HepG2 (cell line): ENCODE results near the gene GRM8. TPM values are rescaled to one million over a fixed set of nuclear protein-coding genes. Genes with fewer than 3 reads are reported as not detected.

Source experiments
- ATAC-seq: fragments of 200-7000 bp; cut with Tn5 transposase; 3 replicates; pipeline ENCODE4 v1.9.1; 2020; ENCODE audit warnings: mild to moderate bottlenecking, moderate library complexity
- BruUV-seq: library from RNA; stranded (reverse); fragments of 400-500 nt; replicated peaks from 2 replicates; lab custom pipeline; 2021; lab: Mats Ljungman, UMichigan
- CTCF ChIA-PET: fragments of 300-600 bp; formaldehyde crosslinking; extraction: SDS; loops from one replicate; lab custom pipeline; 2021; ENCODE audit warnings: low total read pairs, inconsistent platforms, low intra/inter-chr PET ratio; lab: Yijun Ruan, JAX
- POLR2A ChIA-PET: fragments of 350-600 bp; sonication (Branson Sonifier 250); formaldehyde crosslinking; loops from one replicate; lab custom pipeline; 2020; ENCODE audit warnings: antibody characterized with exemption, inconsistent platforms; lab: Yijun Ruan, JAX
- DNase-seq: peaks from one replicate; pipeline ENCODE4 v3.0.0-alpha.2; 2015; ENCODE audit warnings: low spot score
- FAIRE-seq: peaks from 3 replicates; lab custom pipeline; 2011; peaks lifted over from hg19 to GRCh38; lab: Jason Lieb, UNC
- H2AFZ ChIP-seq: one replicate; pipeline ENCODE4 v1.6.1; 2011; ENCODE audit warnings: low read length, inconsistent platforms
- H3K27ac ChIP-seq: fragments of 300-600 bp; 3 replicates; pipeline ENCODE4 v1.8.0; 2011; ENCODE audit warnings: mixed run types, mild to moderate bottlenecking, mixed read lengths, low read length, inconsistent platforms; ENCODE audit not compliant: insufficient read depth; ENCODE audit errors: extremely low read length
- H3K27me3 ChIP-seq, 2 experiments: fragments of 200-600 bp in 1 of 2; 2 replicates in 1 of 2; 3 replicates in 1 of 2; pipeline versions ENCODE4 v1.6.0 to v1.8.0; 2011; ENCODE audit warnings: low read length in 2 of 2, mild to moderate bottlenecking in 2 of 2, moderate library complexity in 2 of 2, inconsistent platforms in 1 of 2; ENCODE audit not compliant: insufficient read depth in 2 of 2, control insufficient read depth in 1 of 2
- H3K36me3 ChIP-seq, 2 experiments: fragments of 200-600 bp in 1 of 2; replicated peaks in 1 of 2; 2 replicates in 1 of 2; 3 replicates in 1 of 2; pipeline versions ENCODE4 v1.5.1 to v1.8.0; 2011; ENCODE audit warnings: low read length in 2 of 2, inconsistent platforms in 1 of 2; ENCODE audit not compliant: insufficient read depth in 2 of 2, control insufficient read depth in 1 of 2
- H3K4me1 ChIP-seq: 2 replicates; pipeline ENCODE4 v1.5.1; 2012; ENCODE audit warnings: low read length, inconsistent platforms; ENCODE audit not compliant: insufficient read depth
- H3K4me2 ChIP-seq: 2 replicates; pipeline ENCODE4 v1.6.0; 2011; ENCODE audit warnings: low read depth, low read length, inconsistent platforms
- H3K4me3 ChIP-seq, 3 experiments: fragments of 200-600 bp in 1 of 3; sonication (generic), shearing (Covaris generic) in 1 of 3; replicated peaks in 1 of 3; 2 replicates each; pipeline ENCODE4 v1.5.1; 2011 to 2016; ENCODE audit warnings: low read length in 3 of 3, inconsistent platforms in 2 of 3, low read depth in 2 of 3, mild to moderate bottlenecking in 2 of 3, control low read depth in 1 of 3, mixed read lengths in 1 of 3; ENCODE audit not compliant: insufficient read depth in 1 of 3
- H3K79me2 ChIP-seq: one replicate; pipeline ENCODE4 v1.6.1; 2011; ENCODE audit warnings: low read length, inconsistent platforms; ENCODE audit not compliant: insufficient read depth
- H3K9ac ChIP-seq: 2 replicates; pipeline ENCODE4 v1.6.0; 2011; ENCODE audit warnings: mild to moderate bottlenecking, low read depth, low read length, inconsistent platforms; ENCODE audit not compliant: insufficient read depth
- H3K9me3 ChIP-seq: 2 replicates; pipeline ENCODE4 v1.5.1; 2012; ENCODE audit warnings: mild to moderate bottlenecking, low read length
- H4K20me1 ChIP-seq: 2 replicates; pipeline ENCODE4 v1.6.0; 2011; ENCODE audit warnings: inconsistent platforms, mild to moderate bottlenecking, low read length, moderate library complexity; ENCODE audit not compliant: insufficient read depth
- HNRNPL ChIP-seq: fragments of 200-400 bp; formaldehyde crosslinking; IDR thresholded peaks from 2 replicates; pipeline ENCODE4 v1.6.1; 2017; ENCODE audit warnings: mild to moderate bottlenecking, low read depth, low read length
- MLLT10 ChIP-seq: sonication (generic); formaldehyde crosslinking; IDR thresholded peaks from 2 replicates; pipeline ENCODE4 v1.4.0; 2020; ENCODE audit warnings: missing genetic modification reagents
- PTBP1 ChIP-seq: fragments of 200-400 bp; formaldehyde crosslinking; IDR thresholded peaks from 2 replicates; pipeline ENCODE4 v1.6.1; 2018; ENCODE audit warnings: low read length, low read depth; ENCODE audit not compliant: poor library complexity, severe bottlenecking
- SIN3B ChIP-seq: fragments of 150-350 bp; IDR thresholded peaks from 2 replicates; pipeline ENCODE4 v1.6.1; 2014; ENCODE audit warnings: low read length
- ZNF891 ChIP-seq: sonication (generic); formaldehyde crosslinking; IDR thresholded peaks from 2 replicates; pipeline ENCODE4 v1.5.0; 2020; ENCODE audit warnings: mild to moderate bottlenecking, missing genetic modification reagents
- ZSCAN31 ChIP-seq: sonication (generic); formaldehyde crosslinking; IDR thresholded peaks from 2 replicates; pipeline ENCODE4 v1.5.0; 2020; ENCODE audit warnings: low read depth, mild to moderate bottlenecking, missing genetic modification reagents
- ZSCAN5A ChIP-seq: sonication (generic); formaldehyde crosslinking; IDR thresholded peaks from 2 replicates; pipeline ENCODE4 v1.8.0; 2022; ENCODE audit warnings: mild to moderate bottlenecking, missing genetic modification reagents, borderline replicate concordance
- WGBS: methylation state at CpG from one replicate; pipeline ENCODE4 v1.1.6; 2017; ENCODE audit warnings: low lambda C conversion rate; 5-methylcytosine and 5-hydroxymethylcytosine counted together
- in situ Hi-C: cut with HindIII; loops from 2 replicates; pipeline ENCODE4 v1.10.0; 2017; ENCODE audit warnings: low pct_unique_long_range_greater_than_20kb; ENCODE audit not compliant: extremely low pct_ligation_motif_present
- intact Hi-C: fragments of 100-400 bp; cut with micrococcal nuclease; formaldehyde crosslinking; loops from one replicate; pipeline ENCODE4 v1.10.0; 2022; ENCODE audit not compliant: unreplicated experiment
- polyA plus RNA-seq, 8 experiments: library from polyadenylated mRNA; depleted of rRNA in 3 of 8; stranded (reverse) in 7 of 8; unstranded in 1 of 8; fragments of >200 nt; fragmentation: Illumina TruSeq in 4 of 8; extraction: Trizol in 4 of 8; gene quantifications; 2 replicates each; pipeline versions ENCODE4 v1.2.1 to v1.2.3, GENCODE V29; 2011 to 2016; ENCODE audit warnings: low read depth in 4 of 8, missing spikeins in 1 of 8, mixed read lengths in 1 of 8; ENCODE audit not compliant: insufficient read depth in 1 of 8
- total RNA-seq, 5 experiments: library from RNA; depleted of rRNA; stranded (reverse); fragments of >200 nt; fragmentation: Illumina TruSeq; extraction: Trizol; gene quantifications; 2 replicates each; pipeline ENCODE4 v1.2.3, GENCODE V29; 2016; ENCODE audit warnings: low read depth in 1 of 5
- TF ChIP-seq, protein P1 (sequence below): sonication (generic); formaldehyde crosslinking; IDR thresholded peaks from 2 replicates; pipeline ENCODE4 v1.4.0; 2020; ENCODE audit warnings: missing genetic modification reagents
- TF ChIP-seq, protein P2 (sequence below): sonication (generic); formaldehyde crosslinking; IDR thresholded peaks from 2 replicates; pipeline ENCODE4 v1.4.0; 2020; ENCODE audit warnings: missing genetic modification reagents
- TF ChIP-seq, protein P3 (sequence below): sonication (generic); formaldehyde crosslinking; IDR thresholded peaks from 2 replicates; pipeline ENCODE4 v1.4.0; 2020; ENCODE audit warnings: missing genetic modification reagents, borderline replicate concordance

Gene GRM8
- total and polyA plus RNA-seq, 2 of the 13 experiments (the other 11 are each of a cell fraction or from before 2014, with no cell fraction given): not detected

DNA sequence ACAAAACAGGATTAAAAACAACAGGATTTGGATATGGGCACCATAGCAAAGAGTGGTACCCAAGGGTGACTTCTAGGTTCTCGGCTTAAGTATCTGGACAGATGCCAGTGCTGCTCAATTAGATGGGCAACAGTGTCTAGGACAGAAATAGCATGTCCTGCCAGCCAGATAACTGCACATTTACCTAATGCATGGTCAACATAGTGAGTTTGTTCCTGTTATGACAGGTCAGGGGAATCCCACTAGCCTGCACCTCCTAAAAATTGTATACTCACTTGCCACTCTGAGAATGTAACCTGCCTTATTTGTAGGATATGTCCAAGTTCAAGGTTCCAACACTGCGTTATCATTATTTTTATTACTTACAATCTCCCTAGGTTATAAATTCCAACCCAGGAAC, 471.7 kb downstream of the GRM8 start:
- ATAC-seq (no peak), DNase-seq (no peak), FAIRE-seq (no peak)
- Histone ChIP-seq H3K9me3 (no peaks in the 10 kb centered on the region), H3K36me3 (no peaks in the 10 kb centered on the region), H3K4me1 (no peaks in the 10 kb centered on the region), H3K79me2 (no peaks in the 10 kb centered on the region), H3K27ac (no peak overlapping the region), H3K27me3 (no peaks in the 10 kb centered on the region), H3K4me2 (no peak overlapping the region), H2AFZ (no peak overlapping the region), H4K20me1 (no peaks in the 10 kb centered on the region), H3K9ac (no peak overlapping the region), H3K4me3 (no peak overlapping the region)
- no TSS peak for BruUV-seq
- ChIA-PET POLR2A (no interaction called here), CTCF (no interaction called here)
- intact Hi-C loops (no loop called here), in situ Hi-C loops (no loop called here)
- WGBS: 0% methylated on average over 2 of the region's 2 CpGs
- TF ChIP-seq ZSCAN5A (CRISPR knock-in tag) (no peak), ZNF891 (CRISPR knock-in tag) (no peak), PTBP1 (no peak), HNRNPL (no peak), SIN3B (no peak), ZSCAN31 (CRISPR knock-in tag) (no peak), MLLT10 (CRISPR knock-in tag) (no peak)
- TF ChIP-seq, protein P1, sequence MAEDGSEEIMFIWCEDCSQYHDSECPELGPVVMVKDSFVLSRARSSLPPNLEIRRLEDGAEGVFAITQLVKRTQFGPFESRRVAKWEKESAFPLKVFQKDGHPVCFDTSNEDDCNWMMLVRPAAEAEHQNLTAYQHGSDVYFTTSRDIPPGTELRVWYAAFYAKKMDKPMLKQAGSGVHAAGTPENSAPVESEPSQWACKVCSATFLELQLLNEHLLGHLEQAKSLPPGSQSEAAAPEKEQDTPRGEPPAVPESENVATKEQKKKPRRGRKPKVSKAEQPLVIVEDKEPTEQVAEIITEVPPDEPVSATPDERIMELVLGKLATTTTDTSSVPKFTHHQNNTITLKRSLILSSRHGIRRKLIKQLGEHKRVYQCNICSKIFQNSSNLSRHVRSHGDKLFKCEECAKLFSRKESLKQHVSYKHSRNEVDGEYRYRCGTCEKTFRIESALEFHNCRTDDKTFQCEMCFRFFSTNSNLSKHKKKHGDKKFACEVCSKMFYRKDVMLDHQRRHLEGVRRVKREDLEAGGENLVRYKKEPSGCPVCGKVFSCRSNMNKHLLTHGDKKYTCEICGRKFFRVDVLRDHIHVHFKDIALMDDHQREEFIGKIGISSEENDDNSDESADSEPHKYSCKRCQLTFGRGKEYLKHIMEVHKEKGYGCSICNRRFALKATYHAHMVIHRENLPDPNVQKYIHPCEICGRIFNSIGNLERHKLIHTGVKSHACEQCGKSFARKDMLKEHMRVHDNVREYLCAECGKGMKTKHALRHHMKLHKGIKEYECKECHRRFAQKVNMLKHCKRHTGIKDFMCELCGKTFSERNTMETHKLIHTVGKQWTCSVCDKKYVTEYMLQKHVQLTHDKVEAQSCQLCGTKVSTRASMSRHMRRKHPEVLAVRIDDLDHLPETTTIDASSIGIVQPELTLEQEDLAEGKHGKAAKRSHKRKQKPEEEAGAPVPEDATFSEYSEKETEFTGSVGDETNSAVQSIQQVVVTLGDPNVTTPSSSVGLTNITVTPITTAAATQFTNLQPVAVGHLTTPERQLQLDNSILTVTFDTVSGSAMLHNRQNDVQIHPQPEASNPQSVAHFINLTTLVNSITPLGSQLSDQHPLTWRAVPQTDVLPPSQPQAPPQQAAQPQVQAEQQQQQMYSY (CRISPR knock-in tag): no peak
- TF ChIP-seq, protein P2, sequence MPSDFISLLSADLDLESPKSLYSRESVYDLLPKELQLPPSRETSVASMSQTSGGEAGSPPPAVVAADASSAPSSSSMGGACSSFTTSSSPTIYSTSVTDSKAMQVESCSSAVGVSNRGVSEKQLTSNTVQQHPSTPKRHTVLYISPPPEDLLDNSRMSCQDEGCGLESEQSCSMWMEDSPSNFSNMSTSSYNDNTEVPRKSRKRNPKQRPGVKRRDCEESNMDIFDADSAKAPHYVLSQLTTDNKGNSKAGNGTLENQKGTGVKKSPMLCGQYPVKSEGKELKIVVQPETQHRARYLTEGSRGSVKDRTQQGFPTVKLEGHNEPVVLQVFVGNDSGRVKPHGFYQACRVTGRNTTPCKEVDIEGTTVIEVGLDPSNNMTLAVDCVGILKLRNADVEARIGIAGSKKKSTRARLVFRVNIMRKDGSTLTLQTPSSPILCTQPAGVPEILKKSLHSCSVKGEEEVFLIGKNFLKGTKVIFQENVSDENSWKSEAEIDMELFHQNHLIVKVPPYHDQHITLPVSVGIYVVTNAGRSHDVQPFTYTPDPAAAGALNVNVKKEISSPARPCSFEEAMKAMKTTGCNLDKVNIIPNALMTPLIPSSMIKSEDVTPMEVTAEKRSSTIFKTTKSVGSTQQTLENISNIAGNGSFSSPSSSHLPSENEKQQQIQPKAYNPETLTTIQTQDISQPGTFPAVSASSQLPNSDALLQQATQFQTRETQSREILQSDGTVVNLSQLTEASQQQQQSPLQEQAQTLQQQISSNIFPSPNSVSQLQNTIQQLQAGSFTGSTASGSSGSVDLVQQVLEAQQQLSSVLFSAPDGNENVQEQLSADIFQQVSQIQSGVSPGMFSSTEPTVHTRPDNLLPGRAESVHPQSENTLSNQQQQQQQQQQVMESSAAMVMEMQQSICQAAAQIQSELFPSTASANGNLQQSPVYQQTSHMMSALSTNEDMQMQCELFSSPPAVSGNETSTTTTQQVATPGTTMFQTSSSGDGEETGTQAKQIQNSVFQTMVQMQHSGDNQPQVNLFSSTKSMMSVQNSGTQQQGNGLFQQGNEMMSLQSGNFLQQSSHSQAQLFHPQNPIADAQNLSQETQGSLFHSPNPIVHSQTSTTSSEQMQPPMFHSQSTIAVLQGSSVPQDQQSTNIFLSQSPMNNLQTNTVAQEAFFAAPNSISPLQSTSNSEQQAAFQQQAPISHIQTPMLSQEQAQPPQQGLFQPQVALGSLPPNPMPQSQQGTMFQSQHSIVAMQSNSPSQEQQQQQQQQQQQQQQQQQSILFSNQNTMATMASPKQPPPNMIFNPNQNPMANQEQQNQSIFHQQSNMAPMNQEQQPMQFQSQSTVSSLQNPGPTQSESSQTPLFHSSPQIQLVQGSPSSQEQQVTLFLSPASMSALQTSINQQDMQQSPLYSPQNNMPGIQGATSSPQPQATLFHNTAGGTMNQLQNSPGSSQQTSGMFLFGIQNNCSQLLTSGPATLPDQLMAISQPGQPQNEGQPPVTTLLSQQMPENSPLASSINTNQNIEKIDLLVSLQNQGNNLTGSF (CRISPR knock-in tag): no peak
- TF ChIP-seq, protein P3, sequence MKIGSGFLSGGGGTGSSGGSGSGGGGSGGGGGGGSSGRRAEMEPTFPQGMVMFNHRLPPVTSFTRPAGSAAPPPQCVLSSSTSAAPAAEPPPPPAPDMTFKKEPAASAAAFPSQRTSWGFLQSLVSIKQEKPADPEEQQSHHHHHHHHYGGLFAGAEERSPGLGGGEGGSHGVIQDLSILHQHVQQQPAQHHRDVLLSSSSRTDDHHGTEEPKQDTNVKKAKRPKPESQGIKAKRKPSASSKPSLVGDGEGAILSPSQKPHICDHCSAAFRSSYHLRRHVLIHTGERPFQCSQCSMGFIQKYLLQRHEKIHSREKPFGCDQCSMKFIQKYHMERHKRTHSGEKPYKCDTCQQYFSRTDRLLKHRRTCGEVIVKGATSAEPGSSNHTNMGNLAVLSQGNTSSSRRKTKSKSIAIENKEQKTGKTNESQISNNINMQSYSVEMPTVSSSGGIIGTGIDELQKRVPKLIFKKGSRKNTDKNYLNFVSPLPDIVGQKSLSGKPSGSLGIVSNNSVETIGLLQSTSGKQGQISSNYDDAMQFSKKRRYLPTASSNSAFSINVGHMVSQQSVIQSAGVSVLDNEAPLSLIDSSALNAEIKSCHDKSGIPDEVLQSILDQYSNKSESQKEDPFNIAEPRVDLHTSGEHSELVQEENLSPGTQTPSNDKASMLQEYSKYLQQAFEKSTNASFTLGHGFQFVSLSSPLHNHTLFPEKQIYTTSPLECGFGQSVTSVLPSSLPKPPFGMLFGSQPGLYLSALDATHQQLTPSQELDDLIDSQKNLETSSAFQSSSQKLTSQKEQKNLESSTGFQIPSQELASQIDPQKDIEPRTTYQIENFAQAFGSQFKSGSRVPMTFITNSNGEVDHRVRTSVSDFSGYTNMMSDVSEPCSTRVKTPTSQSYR: no peak
